ENCODE results near the gene LACRT.
"Not testable (repeated sequence)": the region's sequence is repeated elsewhere in the genome, so short reads cannot be mapped to it uniquely, and the experiment has no call there.

The LACRT gene

DNA sequence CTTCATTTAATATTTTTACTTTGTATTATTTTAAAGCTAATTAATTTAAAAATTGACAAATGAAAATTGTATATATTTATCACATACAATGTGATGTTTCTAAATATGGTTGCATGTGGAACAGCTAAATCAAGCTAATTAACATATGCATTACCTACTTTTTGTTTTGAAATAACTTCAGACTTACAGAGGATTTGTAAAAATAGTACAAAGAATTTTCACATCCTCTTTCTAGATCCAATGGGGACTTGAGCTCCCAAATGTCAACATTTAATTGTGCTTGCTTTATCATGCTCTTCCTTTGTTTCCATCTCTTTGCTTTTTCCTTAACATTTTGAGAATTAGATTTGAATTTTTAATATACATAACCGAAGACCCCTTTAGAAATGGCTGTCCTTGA, 6.9 kb upstream of the LACRT start:
- no peak for DNase-seq (ENCODE audit: low read depth, low spot score)
- no peak overlapping the region for H3K4me3 ChIP-seq (ENCODE audit: low read length)

DNA sequence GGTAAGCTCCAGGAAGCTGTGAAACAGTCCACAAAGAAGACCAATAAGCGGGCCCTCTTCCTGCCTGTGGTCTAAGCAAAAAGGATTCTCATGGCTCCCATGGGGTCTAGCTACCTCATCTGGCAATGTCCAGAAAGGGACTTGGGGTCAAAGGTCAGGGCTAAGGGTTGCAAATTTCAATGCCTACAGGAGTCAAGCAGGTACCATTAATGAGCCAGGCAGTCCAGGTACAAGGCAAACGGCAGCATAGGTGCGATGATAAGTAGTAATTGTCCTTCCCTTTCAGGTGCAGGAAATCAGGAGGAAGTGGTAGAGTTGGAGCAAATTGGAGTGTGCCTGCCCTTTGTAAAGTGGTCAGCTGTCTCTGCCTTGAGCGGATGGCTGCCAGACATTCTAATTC, 6.4 kb upstream of the LACRT start:
- H3K4me3 ChIP-seq (ENCODE audit: low read length) = no peak overlapping the region
- no peak for DNase-seq (ENCODE audit: low read depth, low spot score)

DNA sequence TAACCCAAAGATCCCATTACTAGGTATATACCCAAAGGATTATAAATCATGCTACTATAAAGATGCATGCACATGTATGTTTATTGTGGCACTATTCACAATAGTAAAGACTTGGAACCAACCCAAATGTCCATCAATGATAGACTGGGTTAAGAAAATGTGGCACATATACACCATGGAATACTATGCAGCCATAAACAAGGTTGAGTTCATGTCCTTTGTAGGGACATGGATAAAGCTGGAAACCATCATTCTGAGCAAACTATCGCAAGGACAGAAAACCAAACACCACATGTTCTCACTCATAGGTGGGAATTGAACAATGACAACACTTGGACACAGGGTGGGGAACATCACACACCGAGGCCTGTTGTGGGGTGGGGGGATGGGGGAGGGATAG, 4.4 kb upstream of the LACRT start:
- DNase-seq (ENCODE audit: low read depth, low spot score); H3K4me3 ChIP-seq (ENCODE audit: low read length): not testable (repeated sequence)

DNA sequence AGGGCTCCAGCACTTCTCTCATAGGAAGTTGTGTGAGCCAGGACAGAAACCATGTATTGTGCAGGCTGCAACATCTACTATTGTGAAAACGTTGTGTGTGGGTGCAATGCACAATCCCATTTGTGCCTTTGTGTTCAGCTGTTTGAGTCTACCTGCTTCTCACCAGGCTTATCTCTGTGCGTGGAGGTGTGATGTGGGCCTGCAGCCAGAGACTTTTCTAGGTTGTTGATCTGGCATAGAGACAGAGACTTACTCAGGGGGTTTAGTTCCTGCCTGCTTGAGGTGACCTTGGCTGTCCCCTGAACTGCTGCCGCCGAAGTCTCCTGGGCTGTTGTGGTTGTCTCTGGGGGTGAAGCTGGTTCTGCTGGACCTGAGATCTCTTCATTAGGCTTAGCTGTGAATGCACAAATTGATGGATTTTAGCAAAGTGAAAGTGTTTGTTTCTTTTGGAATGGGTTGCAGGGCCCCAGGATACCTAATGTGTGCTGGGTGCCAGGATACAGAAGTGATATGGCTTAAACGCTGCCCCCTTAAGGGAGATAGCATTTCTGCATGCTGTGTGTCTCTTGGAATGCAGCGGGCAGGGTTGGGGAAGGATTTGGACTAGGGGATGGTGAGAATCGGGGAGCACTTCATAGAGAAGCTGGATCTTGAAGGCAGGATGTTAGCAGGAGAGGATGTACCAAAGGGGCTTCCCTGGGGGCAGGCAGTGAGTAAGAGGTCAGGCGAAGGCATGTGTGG, 2.5 kb downstream of the LACRT start:
- DNase-seq (ENCODE audit: low read depth, low spot score) = no peak
- H3K4me3 ChIP-seq (ENCODE audit: low read length) = no peak overlapping the region

DNA sequence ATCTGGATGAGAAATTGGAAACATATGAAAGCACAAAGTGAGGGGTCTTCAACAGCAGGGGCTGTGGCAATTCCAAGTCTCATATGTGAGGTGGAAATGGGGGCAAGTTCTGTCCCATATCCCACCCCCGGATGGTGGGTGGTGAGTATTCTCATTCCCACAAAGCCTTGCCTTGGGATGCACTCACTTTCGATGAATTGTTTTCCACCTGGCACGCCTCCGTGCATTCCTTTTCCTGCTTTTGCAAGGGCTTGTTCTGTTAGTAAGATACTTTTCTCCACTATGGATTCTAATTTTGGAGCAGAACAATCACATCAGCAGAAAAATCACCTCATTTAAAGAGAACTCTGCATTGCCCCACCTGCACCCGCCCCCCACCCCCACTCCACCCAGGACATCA, 3.1 kb downstream of the LACRT start:
- no peak for DNase-seq (ENCODE audit: low read depth, low spot score)
- H3K4me3 ChIP-seq (ENCODE audit: low read length) = no peak overlapping the region

DNA sequence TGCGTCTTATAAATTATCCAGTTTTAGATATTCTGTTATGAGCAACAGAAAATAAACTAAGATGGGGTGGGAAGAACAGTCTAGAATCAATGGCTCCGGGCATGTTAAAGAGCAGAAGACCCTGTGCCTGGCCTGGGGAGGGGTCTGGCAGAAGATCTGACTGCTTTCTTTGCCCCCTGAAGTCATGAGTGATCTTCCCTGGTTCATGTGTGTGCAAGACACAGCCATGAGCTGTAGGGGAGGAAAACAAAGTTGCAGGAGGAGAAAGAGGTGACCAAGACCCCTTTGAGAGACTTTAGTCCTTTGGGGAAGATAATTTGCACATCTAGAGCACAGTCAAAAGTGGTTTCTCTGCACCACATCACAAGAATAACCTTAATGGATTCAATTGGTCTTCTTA, 4.8 kb downstream of the LACRT start:
- DNase-seq (ENCODE audit: low read depth, low spot score) = no peak
- no peak overlapping the region for H3K4me3 ChIP-seq (ENCODE audit: low read length)

DNA sequence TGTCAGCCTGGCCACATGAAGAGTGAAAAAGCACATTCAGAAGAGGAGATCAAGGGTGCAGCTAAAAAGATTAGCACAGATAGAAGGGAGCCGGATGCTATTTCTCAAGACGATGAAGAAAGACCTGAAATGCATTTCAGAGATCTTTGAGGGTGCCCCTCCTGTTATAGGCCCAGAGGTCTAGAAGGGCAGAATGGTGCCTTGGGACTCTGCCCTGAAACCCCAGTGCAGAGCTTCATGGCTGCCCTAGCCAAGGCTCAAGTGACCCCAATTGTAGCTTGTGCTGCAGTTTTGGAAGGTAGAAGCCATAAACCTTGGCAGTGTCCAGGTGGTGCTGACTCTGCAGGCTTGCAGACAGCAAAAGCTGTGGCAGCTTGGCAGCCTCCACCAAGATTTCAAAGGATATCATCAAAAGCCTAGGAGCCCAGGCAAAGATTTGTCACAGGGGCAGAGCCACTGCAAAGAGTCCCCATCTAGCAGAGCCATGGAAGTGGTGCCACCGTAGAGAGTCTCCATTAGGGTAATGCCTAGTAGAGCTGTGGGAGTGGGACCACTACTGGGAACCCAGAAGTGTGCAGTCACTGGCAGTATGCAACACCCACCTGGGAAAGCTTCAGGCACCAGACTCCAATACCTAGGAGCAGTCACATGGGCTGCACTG, 6.4 kb downstream of the LACRT start:
- H3K4me3 ChIP-seq (ENCODE audit: low read length) = no peak overlapping the region
- DNase-seq (ENCODE audit: low read depth, low spot score) = no peak

DNA sequence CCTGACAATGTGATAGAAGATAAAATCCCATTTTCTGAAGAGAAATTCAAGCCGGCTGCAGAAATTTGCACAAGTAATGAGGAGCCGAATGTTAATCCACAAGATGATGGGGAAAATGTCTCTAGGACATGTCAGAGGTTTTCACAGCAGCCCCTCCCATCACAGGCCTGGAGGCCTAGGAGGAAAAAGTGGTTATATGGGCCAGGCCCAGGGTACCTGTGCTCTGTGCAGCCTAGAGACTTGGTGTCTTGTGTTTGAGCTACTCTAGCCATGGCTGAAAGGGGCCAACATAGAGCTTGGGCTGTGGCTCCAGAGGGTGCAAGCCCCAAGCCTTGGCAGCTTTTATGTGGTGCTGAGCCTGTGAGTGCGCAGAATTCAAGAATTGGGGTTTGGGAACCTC, 7.4 kb downstream of the LACRT start:
- no peak for DNase-seq (ENCODE audit: low read depth, low spot score)
- no peak overlapping the region for H3K4me3 ChIP-seq (ENCODE audit: low read length)

DNA sequence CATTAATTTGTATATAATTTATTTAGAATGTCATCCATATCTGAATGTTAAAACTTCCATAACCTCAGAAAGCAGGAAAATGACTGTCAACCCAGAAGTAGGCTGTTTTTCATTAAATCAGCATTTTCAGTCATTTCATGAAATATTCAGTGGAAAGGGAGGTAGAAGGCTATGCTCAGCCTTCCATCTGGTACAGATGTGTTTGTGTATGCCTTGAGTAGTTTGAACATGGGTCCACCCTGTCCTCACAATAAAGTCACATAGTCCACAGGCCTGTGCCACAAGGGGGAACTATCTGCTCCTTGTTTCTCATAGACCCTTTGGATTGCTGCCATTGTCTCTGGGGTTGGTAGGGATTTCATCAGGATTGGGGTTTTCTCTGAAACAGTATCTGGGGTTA, 9.1 kb downstream of the LACRT start:
- H3K4me3 ChIP-seq (ENCODE audit: low read length) = no peak overlapping the region
- no peak for DNase-seq (ENCODE audit: low read depth, low spot score)

DNA sequence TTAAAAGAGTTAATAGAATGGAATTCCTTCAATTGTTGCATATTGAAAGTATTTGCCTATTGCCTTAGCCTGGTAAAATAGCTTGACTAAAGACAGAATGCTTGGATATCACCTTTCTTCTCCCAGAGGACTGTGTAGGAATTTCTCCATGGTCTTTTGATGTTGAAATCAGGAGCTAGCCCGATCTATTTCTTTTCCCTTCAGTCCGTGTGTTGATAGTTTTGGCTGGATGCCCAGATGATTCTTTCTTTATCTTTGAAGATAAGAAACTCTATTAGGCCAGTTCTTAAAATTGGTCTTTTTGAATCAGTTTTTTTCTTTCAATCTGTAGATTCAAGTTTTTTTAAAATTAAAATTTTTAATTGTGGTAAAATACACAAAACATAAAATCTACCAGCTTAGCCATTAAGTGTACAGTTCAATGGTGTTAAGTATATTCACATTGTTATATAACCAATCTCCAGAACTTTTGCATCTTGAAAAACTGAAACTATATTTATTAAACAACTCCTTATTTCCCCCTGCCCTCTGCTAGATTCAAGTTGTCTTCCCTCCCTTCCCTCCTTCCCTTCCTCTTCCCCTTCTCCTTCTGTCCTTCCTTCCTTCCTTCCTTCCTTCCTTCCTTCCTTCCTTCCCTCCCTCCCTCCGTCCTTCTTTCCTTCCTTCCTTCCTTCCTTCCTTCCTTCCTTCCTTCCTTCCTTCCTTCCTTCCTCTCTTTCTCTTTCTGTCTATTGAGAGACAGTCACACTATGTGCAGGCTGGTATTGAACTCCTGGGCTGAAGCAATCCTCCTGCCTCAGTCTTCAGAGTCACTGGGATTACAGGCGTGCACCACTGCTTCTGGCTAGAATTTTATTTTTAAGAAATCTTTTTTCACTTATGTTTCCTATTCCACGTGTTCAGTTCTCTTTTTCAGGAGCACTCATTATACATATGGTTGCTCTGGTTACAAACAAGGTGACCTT, 10.1 kb downstream of the LACRT start:
- no peak overlapping the region for H3K4me3 ChIP-seq (ENCODE audit: low read length)
- no peak for DNase-seq (ENCODE audit: low read depth, low spot score)

DNA sequence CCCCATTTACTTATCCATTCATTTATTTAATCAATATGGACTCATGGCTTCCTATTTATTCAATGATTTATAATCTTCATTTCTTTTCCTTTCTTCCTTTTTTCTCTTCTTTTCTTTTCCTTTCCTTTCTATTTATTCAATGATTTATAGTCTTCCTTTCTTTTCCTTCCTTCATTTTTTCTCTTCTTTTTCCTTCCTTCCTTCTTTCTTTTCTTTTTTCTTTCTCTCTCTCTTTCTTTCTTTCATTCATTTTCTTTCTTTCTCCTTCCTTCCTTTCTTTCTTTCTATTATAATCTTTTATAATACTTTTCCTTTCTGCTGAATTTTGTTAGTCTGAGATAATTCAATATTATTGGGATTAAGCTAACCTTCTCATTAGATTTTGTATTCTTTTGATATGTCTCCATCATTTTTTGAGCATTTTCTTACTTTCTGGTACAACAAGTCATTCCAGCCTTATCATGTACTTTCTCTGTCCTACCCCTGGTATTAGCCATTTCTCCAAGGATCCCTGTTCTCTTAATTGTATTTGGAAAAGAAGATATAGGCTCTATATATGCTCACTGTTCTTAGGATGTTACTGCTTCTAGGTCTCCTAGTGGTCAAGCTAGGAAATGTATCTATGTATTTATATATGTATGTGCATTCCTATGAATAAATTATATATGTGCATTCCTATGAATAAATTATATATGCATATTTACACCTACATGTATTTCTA, 12.1 kb downstream of the LACRT start:
- DNase-seq (ENCODE audit: low read depth, low spot score) = peak; percentile 18
- H3K4me3 ChIP-seq (ENCODE audit: low read length) = no peak overlapping the region

DNA sequence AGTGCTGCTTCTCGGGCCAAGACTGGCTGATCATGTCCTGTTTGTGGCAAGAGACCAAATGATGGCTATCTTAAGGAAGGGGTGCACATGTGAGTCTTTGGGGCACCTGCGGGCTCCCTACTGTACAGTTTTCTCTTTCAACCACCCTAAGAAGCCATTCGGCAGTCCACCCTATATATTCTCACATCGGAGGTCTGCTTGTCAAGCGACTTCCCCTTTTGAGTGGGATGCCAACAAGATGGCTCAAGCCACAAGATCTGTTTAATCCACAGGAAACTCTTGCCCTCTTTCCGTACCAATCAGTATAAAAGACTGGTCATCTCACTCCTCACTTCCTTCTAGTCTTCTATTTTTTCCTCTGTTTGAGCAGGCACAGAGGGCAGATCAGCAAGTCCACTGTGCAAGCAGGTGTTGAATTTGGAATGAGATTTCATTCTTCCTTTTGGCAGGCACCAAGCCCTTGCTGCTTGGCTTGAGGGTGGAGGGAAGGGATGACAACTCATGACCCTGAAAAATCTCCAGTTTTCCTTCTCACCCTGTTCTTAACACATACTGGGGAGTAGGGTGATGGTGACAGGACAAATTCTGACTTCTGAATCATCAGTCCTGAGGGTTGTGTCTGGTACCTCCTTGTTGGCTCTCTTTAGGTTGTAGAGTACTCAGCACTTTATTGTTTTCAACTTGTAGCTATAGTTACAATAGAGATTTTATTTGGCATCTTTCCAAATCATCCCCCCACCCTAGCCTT, 17.6 kb downstream of the LACRT start:
- no peak for DNase-seq (ENCODE audit: low read depth, low spot score)
- H3K4me3 ChIP-seq (ENCODE audit: low read length) = no peak overlapping the region

DNA sequence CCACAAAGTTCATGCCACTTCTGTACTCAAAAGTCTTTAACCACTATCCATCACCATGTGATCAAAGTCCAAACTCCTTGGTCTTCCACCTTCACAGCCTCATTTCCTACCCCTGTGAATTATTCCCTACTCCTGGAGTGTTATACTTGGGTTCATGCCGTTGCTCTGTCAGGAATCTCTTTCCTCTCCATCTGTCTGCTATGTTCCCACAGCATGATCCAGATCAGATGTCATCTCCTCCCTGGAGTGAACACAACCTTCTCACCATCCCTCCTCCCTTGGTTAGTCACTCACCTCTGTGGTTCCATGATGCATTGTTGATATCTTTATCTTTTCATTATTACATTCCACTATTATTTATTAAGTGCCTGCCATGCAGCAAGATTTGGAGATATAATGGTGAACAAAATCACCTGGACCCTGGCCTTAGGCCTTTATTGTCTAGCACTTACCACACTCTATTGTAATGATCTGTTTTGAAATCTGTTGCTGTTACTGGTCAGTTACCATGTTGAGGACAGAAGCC, 22.4 kb downstream of the LACRT start:
- no peak for DNase-seq (ENCODE audit: low read depth, low spot score)
- no peak overlapping the region for H3K4me3 ChIP-seq (ENCODE audit: low read length)

DNA sequence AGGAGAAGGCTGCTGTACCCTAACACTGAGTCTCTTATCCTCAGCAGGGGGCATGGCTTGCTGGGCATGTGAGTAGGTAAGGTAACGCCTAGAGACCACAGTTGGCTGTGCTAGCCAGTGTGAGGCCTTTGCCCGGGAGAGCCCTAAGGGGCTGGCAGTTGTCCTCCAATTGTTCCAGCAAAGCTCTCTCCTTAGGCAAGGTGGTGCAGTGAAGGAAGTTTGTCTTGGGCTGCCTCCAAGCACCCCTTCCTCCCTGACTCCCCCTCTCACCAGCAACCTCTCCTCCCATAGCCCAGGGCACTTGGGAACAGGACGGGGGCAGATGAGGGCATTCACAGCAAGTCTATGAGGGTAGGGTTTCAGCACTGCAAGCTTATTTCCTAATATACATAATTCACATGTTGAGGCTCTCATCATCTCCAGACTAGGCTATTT, 23.0 kb downstream of the LACRT start:
- no peak overlapping the region for H3K4me3 ChIP-seq (ENCODE audit: low read length)
- DNase-seq (ENCODE audit: low read depth, low spot score) = no peak

DNA sequence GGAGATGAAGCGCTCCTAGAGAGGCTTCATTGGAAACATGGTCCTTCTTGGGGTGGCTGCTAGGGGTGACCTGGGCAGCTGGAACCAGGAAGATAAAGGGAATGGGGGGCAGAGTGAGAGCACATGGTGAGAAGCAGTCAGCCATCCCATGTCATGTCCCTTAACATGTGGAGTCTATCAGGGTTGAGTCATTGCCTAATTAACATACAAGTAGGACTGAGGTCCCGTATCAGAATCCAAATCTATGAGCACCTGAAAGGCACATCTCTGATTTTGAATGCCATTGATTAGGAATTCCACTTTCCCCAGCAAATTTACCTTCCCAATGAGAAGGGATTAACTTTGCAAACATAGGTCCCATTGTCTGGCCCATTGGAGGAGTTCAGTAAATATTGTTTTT, 25.9 kb downstream of the LACRT start:
- no peak for DNase-seq (ENCODE audit: low read depth, low spot score)
- no peak overlapping the region for H3K4me3 ChIP-seq (ENCODE audit: low read length)

DNA sequence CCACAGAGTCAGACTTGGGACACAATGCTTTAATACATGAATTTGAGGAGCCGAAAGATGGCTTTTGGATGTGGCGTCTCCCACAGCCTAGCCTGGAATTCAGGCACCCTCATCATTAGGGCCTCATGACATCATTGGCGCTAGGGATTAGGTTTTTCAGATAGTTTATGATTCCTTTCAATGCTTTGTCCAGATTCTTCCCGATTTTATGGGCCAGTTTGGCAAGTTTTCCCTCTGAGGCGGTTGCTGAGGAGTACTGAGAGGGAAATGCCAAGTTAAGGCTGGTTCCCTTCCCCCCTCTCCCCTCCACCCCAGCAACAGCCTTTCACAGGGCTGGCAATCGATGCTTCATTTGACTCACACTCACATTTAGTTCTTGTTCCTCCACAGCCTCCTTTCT, 26.5 kb downstream of the LACRT start:
- H3K4me3 ChIP-seq (ENCODE audit: low read length) = no peak overlapping the region
- DNase-seq (ENCODE audit: low read depth, low spot score) = no peak

DNA sequence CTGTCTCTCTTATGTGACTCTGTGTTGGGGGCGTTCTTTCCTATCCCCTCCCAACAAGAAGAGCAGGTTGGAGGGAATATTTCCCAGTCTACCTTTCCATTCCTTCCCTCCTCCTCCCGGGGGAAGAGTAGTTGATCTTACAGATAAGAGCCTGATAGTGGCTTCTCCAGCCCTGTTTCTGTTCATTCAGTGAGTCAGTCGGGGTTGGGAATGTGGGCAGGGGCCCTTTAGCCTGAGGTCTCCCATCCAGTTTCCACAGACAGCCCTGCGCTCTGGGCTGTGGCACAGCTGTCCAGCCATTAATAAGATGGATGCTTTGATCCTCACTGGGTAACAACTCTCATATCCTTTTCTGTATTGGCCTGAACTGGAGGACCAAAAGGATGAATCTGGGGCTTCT, 28.1 kb downstream of the LACRT start:
- no peak overlapping the region for H3K4me3 ChIP-seq (ENCODE audit: low read length)
- DNase-seq (ENCODE audit: low read depth, low spot score) = no peak

DNA sequence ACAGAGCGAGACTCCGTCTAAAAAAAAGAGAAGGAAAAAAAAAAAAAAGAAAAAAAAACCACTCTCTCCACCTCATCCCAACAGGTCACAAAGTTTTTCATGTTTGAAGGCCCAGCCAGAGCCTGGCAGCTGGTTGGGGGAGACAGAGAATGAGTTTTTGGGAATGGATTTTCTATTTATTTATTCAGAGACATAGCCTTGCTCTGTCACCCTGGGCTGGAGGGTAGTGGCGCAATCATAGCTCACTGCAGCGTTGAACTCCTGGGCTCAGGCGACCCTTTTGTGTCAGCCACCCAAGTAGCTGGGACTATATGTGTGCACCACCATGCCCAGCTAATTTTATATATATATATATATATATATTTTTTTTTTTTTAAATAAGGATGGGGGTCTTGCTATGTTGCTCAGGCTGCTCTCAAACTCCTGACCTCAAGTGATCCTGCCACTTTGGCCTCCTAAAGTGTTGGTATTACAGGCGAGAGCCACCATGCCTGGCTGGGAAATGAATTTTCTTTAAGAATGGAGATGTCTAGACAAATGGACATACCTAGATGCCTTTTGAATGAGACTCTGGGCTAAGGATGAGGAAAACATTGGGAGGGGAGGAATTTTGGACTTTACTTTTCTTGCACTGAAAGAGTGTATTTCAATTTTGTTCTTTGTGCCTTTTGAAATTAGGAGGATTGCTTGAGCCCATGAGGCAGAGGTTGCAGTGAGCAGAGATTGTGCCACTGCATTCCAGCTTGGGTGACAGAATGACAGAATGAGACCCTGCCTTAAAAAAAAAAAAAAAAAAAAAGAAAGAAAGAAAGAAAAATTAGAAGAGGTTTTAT, 29.3 kb downstream of the LACRT start:
- H3K4me3 ChIP-seq (ENCODE audit: low read length) = no peak overlapping the region
- no peak for DNase-seq (ENCODE audit: low read depth, low spot score)
